RWPE1 (cell line): ENCODE results near the gene ZNF610.
"Not testable (repeated sequence)": the region's sequence is repeated elsewhere in the genome, so short reads cannot be mapped to it uniquely, and the experiment has no call there.

Experiments
- CTCF ChIA-PET: fragments of 350-600 bp; sonication (Branson Sonifier 250); formaldehyde crosslinking; extraction: SDS; loops from one replicate; lab custom pipeline; 2021; lab: Yijun Ruan, JAX
- POLR2A ChIA-PET: fragments of 400-600 bp; formaldehyde crosslinking; extraction: SDS; loops from one replicate; lab custom pipeline; 2020; ENCODE audit warnings: antibody characterized with exemption; ENCODE audit not compliant: low non-redundant PET; lab: Yijun Ruan, JAX
- DNase-seq: peaks from one replicate; pipeline ENCODE4 v3.0.0; 2012; ENCODE audit warnings: low spot score
- H3K27ac ChIP-seq: fragments of 450-650 bp; 2 replicates; pipeline ENCODE4 v1.5.1; 2017
- CTCF ChIP-seq: fragments of 450-650 bp; conservative IDR thresholded peaks from 2 replicates; pipeline ENCODE4 v1.5.1; 2017; ENCODE audit warnings: low read depth, mild to moderate bottlenecking

The ZNF610 gene

DNA sequence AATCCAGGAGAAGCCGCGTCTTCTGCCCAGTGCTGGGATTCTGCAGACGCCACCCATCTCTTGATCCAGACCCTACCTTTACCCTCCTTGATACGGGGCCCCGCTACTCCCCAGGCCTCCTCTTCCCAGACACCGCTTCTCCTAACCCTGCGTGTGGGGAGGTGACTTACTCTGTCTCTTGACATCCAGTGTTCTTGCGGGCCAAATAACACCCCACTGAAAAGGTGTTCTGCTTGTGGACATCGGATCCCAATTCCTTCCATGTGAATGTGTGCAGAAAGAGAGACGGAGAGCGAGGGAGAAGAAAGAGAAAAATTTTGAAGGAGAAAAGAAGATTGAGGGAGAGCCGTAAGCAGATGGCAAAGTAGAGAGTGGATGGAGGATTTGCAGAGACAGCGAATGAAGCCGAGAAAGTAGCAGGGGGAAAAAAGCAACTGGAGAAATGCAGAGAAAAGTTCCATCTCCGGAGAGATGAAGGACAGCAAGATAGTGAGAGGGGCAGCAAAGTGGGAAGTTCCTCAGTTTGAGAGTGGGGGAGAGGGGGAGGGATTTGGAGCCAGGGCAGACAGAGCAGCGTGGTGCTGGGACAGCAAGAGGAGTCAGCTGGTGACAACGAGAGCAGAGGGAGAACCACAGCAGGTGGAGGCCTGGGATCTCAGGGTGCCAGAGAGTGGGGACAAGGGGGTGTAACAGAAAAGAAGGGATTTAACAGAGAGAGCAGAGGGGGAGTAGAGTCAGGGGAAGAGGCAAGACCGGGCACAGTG is 38.3 kb upstream of the ZNF610 start:
- peak overlapping the region; percentile 80 for H3K27ac ChIP-seq
- CTCF ChIA-PET = no interaction called here
- POLR2A ChIA-PET = no interaction called here
- TF ChIP-seq CTCF = no peak
- no peak for DNase-seq

- no peak overlapping the region for H3K27ac ChIP-seq
- no peak for TF ChIP-seq CTCF
- ChIA-PET POLR2A (interaction anchor here (0.6 kb wide), 1 partner anchor 157 kb away, joined by 3 read pairs; no protein-coding TSS in a partner anchor), CTCF (no interaction called here)
- no peak for DNase-seq
These were observed 28.8 kb upstream of the ZNF610 start for GRCh38 chr19:52307275-52307674.

DNA sequence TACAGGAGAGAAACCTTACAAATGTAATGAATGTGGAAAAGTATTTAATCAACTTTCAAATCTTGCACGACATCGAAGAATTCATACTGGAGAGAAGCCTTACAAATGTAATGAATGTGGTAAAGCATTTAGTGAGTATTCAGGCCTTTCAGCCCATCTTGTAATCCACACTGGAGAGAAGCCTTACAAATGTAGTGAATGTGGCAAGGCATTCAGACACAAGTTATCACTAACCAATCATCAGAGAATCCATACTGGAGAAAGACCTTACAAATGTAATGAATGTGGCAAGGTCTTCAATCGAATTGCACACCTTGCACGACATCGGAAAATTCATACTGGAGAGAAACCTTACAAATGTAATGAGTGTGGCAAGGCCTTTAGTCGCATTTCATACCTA is 13.6 kb upstream of the ZNF610 start:
- ChIA-PET POLR2A (no interaction called here), CTCF (no interaction called here)
- no peak for TF ChIP-seq CTCF
- no peak overlapping the region for H3K27ac ChIP-seq
- no peak for DNase-seq

DNA sequence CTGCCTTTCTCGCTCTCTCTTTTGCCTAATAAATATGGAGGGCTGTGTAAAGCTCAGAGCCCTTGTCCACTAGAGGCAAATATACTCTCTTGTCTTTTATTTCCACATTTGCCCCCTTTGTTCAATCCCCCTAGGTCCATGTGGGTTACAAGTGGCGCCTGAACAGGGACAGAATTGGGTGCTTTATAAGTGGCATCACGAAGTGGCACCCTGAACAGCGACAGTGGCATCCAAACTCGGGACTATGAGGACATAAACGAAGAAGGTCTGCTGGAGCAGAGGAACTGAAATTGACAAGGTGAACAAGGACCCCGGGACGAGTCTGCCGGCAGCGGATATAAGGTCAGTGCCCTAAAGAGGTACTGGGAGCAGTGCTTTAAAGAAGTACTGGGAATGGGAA is 4.3 kb upstream of the ZNF610 start:
- DNase-seq = no peak
- no peak overlapping the region for H3K27ac ChIP-seq
- POLR2A ChIA-PET = no interaction called here
- no peak for TF ChIP-seq CTCF
- CTCF ChIA-PET = interaction anchor here (0.6 kb wide), 1 partner anchor 472 kb away, joined by 3 read pairs; no protein-coding TSS in a partner anchor

- DNase-seq = no peak
- ChIA-PET POLR2A (no interaction called here), CTCF (no interaction called here)
- H3K27ac ChIP-seq = no peak overlapping the region; the same call in 1 of the 2 replicates
- TF ChIP-seq CTCF = no peak
These were observed 301 bp upstream of the ZNF610 start for GRCh38 chr19:52335768-52336116.

- CTCF ChIA-PET = interaction anchor here (0.6 kb wide), 1 partner anchor 984 kb away, joined by 3 read pairs; no protein-coding TSS in a partner anchor
- no peak for DNase-seq
- TF ChIP-seq CTCF = no peak
- POLR2A ChIA-PET = no interaction called here
- no peak overlapping the region for H3K27ac ChIP-seq
These were observed 843 bp downstream of the ZNF610 start for GRCh38 chr19:52336791-52337381.

GRCh38 chr19:52339022-52339421 is 3.0 kb downstream of the ZNF610 start:
- CTCF ChIA-PET, H3K27ac ChIP-seq, DNase-seq, POLR2A ChIA-PET: not testable (repeated sequence)
